Uterus (tissue), 4 donors: ENCODE results near the gene MIEF1. TPM values are rescaled to one million over a fixed set of nuclear protein-coding genes. Genes with fewer than 3 reads are reported as not detected.

ENCODE experiments used
- DNase-seq, 2 donors: peaks; one replicate each; pipeline ENCODE4 v3.0.0-alpha.2; 2019 to 2020
- H3K27ac ChIP-seq, 2 donors: fragments of 200-600 bp; sonication (generic); 1 replicate in 1 of 2; 2 replicates in 1 of 2; pipeline ENCODE4 v1.5.1; 2016 to 2018
- H3K27me3 ChIP-seq, 2 donors: fragments of 200-600 bp; sonication (generic); one replicate each; pipeline ENCODE4 v1.5.1; 2018 to 2019; ENCODE audit warnings: control low read depth in 1 of 2
- H3K36me3 ChIP-seq, 2 donors: fragments of 200-600 bp; sonication (generic); one replicate each; pipeline ENCODE4 v1.5.1; 2019; ENCODE audit warnings: control low read depth in 1 of 2
- H3K4me1 ChIP-seq, 2 donors: fragments of 200-600 bp; sonication (generic); one replicate each; pipeline ENCODE4 v1.5.1; 2018 to 2019; ENCODE audit warnings: control low read depth in 1 of 2
- H3K4me3 ChIP-seq, 2 donors: fragments of 200-600 bp; sonication (generic); 1 replicate in 1 of 2; 2 replicates in 1 of 2; pipeline ENCODE4 v1.5.1; 2018 to 2019; ENCODE audit warnings: mild to moderate bottlenecking in 1 of 2
- H3K9me3 ChIP-seq, 2 donors: fragments of 200-600 bp; sonication (generic); one replicate each; pipeline ENCODE4 v1.5.1; 2019; ENCODE audit warnings: control low read depth in 1 of 2
- CTCF ChIP-seq, 4 experiments: fragments of 200-600 bp in 2 of 4; fragments of 450-650 bp in 2 of 4; sonication (generic) in 2 of 4; IDR thresholded peaks; one replicate each; pipeline ENCODE4 v1.5.1; 2016 to 2019; ENCODE audit warnings: antibody characterized with exemption in 4 of 4, mild to moderate bottlenecking in 2 of 4, moderate library complexity in 1 of 4
- POLR2A ChIP-seq, 2 donors: fragments of 450-650 bp; IDR thresholded peaks; one replicate each; pipeline ENCODE4 v1.6.1; 2016; ENCODE audit warnings: antibody characterized with exemption in 2 of 2, mild to moderate bottlenecking in 1 of 2, moderate library complexity in 1 of 2
- intact Hi-C: fragments of 100-400 bp; cut with DNase I; formaldehyde crosslinking; loops from one replicate; pipeline ENCODE4 v1.15.1; 2023; ENCODE audit warnings: low total_unique reads
- total RNA-seq, 4 donors: library from RNA; depleted of rRNA in 3 of 4; stranded (reverse); fragments of >200 nt in 3 of 4; gene quantifications; one replicate each; pipeline versions ENCODE4 v1.1.0 to v1.2.4, GENCODE V29; 2014 to 2023
- donor health status: DM: yes; HTN: yes; CAD: no.

The MIEF1 gene
- total RNA-seq, 4 donors from 2014 or later: 6.9 to 23.3 (median 20.6) TPM

- TF ChIP-seq POLR2A (IDR thresholded peaks at IDR 0.05) (no peak), CTCF (IDR thresholded peaks at IDR 0.05) (no peak)
- H3K27me3 ChIP-seq: no peaks in the 10 kb centered on the region
Observed at GRCh38 chr22:39479254-39479653, 22.8 kb upstream of the MIEF1 start.

GRCh38 chr22:39480557-39480956 is 21.5 kb upstream of the MIEF1 start:
- no peaks in the 10 kb centered on the region for H3K27me3 ChIP-seq
- no peaks in the 10 kb centered on the region for H3K4me1 ChIP-seq
- no peaks in the 10 kb centered on the region for H3K36me3 ChIP-seq
- H3K27ac ChIP-seq: no peak overlapping the region
- no peak for TF ChIP-seq CTCF (IDR thresholded peaks at IDR 0.05)
- TF ChIP-seq POLR2A (IDR thresholded peaks at IDR 0.05): no peak
- intact Hi-C loops: no loop called here
- no peak overlapping the region for H3K4me3 ChIP-seq
- no peak for DNase-seq
- H3K9me3 ChIP-seq: no peaks in the 10 kb centered on the region

More at GRCh38 chr22:39479254-39479653, 22.8 kb upstream of the MIEF1 start:
- H3K27ac ChIP-seq: no peak overlapping the region
- no peaks in the 10 kb centered on the region for H3K4me1 ChIP-seq
- H3K9me3 ChIP-seq: no peaks in the 10 kb centered on the region
- intact Hi-C loops: no loop called here
- no peak for DNase-seq
- H3K36me3 ChIP-seq: no peaks in the 10 kb centered on the region
- no peak overlapping the region for H3K4me3 ChIP-seq

- Histone ChIP-seq H3K9me3 (no peaks in the 10 kb centered on the region), H3K4me3 (no peak overlapping the region), H3K27me3 (no peaks in the 10 kb centered on the region), H3K36me3 (no peaks in the 10 kb centered on the region), H3K4me1 (no peaks in the 10 kb centered on the region), H3K27ac (no peak overlapping the region)
- no peak for DNase-seq
- intact Hi-C loops: no loop called here
- TF ChIP-seq CTCF (IDR thresholded peaks at IDR 0.05): no peak
- TF ChIP-seq POLR2A (IDR thresholded peaks at IDR 0.05): no peak
Observed at GRCh38 chr22:39481054-39481453, 21.0 kb upstream of the MIEF1 start.

GRCh38 chr22:39481595-39481994 is 20.5 kb upstream of the MIEF1 start:
- Histone ChIP-seq H3K9me3 (no peaks in the 10 kb centered on the region), H3K4me3 (no peak overlapping the region), H3K4me1 (no peaks in the 10 kb centered on the region), H3K27me3 (no peaks in the 10 kb centered on the region), H3K36me3 (no peaks in the 10 kb centered on the region), H3K27ac (no peak overlapping the region)
- no peak for DNase-seq
- intact Hi-C loops: no loop called here
- TF ChIP-seq CTCF (IDR thresholded peaks at IDR 0.05): no peak
- TF ChIP-seq POLR2A (IDR thresholded peaks at IDR 0.05): no peak

GRCh38 chr22:39482768-39483167 is 19.3 kb upstream of the MIEF1 start:
- no peak for TF ChIP-seq CTCF (IDR thresholded peaks at IDR 0.05)
- no peak for TF ChIP-seq POLR2A (IDR thresholded peaks at IDR 0.05)
- H3K9me3 ChIP-seq: no peaks in the 10 kb centered on the region
- H3K27ac ChIP-seq: no peak overlapping the region
- no peak overlapping the region for H3K4me3 ChIP-seq
- H3K27me3 ChIP-seq: no peaks in the 10 kb centered on the region
- intact Hi-C loops: no loop called here
- DNase-seq: no peak
- no peaks in the 10 kb centered on the region for H3K36me3 ChIP-seq
- no peaks in the 10 kb centered on the region for H3K4me1 ChIP-seq
